GM12892 (cell line): ENCODE measurements around the gene PCNT.

Experiments used
- POLR2A ChIP-seq: IDR thresholded peaks from 2 replicates; pipeline ENCODE4 v1.6.1; 2011; ENCODE audit warnings: low read depth, low read length, control low read depth
- TAF1 ChIP-seq: IDR thresholded peaks from 2 replicates; pipeline ENCODE4 v1.6.1; 2011; ENCODE audit warnings: low read depth, mild to moderate bottlenecking, control low read depth, low read length, borderline replicate concordance

GRCh38 chr21:46345861-46346260, 21.9 kb downstream of the PCNT start:
- no peak for TF ChIP-seq POLR2A
- no peak for TF ChIP-seq TAF1
